Measurements from ENCODE around the gene DDIT3.

DNA sequence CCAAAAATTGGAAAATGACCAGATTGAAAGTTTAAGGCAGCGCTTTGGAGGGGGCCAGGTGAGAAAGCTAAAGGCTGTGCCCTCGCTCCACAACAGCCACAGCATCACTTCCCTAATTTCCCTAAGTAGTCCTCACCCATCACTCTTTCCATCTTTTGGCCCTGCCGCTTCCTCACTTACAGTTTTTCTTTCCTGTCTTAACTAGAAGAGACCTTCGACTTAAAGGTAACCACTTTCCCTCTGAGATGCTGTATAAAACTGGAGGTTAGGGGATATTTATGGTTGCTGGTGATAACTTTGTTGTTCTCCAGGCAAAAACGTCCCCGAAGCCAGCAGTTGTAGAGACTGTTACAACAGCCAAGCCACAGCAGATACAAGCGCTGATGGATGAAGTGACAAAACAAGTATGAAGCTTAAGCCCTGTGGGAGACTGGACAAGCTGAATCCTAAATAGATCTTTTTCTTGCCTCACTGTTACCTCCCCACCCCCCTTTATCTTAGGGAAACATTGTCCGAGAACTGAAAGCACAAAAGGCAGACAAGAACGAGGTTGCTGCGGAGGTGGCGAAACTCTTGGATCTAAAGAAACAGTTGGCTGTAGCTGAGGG lies 4.3 kb downstream of the DDIT3 start:
- TF ChIP-seq RAD21 (conservative IDR thresholded peaks at IDR 0.05) = no peak
- TF ChIP-seq, protein P1, sequence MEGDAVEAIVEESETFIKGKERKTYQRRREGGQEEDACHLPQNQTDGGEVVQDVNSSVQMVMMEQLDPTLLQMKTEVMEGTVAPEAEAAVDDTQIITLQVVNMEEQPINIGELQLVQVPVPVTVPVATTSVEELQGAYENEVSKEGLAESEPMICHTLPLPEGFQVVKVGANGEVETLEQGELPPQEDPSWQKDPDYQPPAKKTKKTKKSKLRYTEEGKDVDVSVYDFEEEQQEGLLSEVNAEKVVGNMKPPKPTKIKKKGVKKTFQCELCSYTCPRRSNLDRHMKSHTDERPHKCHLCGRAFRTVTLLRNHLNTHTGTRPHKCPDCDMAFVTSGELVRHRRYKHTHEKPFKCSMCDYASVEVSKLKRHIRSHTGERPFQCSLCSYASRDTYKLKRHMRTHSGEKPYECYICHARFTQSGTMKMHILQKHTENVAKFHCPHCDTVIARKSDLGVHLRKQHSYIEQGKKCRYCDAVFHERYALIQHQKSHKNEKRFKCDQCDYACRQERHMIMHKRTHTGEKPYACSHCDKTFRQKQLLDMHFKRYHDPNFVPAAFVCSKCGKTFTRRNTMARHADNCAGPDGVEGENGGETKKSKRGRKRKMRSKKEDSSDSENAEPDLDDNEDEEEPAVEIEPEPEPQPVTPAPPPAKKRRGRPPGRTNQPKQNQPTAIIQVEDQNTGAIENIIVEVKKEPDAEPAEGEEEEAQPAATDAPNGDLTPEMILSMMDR (IDR thresholded peaks at IDR 0.05; ENCODE audit: poor library complexity, severe bottlenecking) = no peak
- no peak for TF ChIP-seq POLR2AphosphoS5 (IDR thresholded peaks at IDR 0.05)
- TF ChIP-seq EZH2 (IDR thresholded peaks at IDR 0.05; ENCODE audit: borderline replicate concordance, insufficient read depth, low read length, poor library complexity, severe bottlenecking) = no peak
- TF ChIP-seq EP300 (conservative IDR thresholded peaks at IDR 0.05; ENCODE audit: poor library complexity, severe bottlenecking) = no peak
- TF ChIP-seq TAF1 (IDR thresholded peaks at IDR 0.05; ENCODE audit: low read depth) = no peak
